Hepatocyte (in vitro differentiated cells): ENCODE data around the gene SHC3.

ENCODE experiments used
- EZH2 ChIP-seq: fragments of 200-600 bp; sonication (generic); IDR thresholded peaks from 2 replicates; pipeline ENCODE4 v1.6.1; 2016; ENCODE audit warnings: antibody characterized with exemption, mild to moderate bottlenecking, borderline replicate concordance
- TF ChIP-seq, protein P1 (sequence below): fragments of 200-600 bp; sonication (generic); IDR thresholded peaks from 2 replicates; pipeline ENCODE4 v1.5.1; 2016; ENCODE audit warnings: antibody characterized with exemption, mild to moderate bottlenecking; ENCODE audit not compliant: poor library complexity

DNA sequence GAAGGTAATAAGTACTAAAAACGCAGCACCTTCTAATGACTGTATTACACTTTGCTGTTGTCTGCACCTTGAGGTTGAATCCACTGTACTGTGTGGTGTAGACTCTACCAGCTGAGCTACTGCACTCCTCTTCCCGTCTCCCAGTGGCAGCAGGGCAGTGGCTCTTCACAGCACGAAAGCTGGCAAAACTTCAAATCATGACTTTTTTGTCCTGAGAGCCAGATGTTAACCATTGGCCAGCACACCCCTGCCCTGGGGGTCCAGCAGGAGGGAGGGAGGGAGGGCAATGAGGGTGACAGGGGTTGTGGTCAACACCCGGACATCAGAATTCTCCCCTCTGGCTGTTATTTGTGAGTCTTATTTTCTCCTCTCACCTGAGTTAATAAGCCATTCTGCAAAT lies 11.8 kb downstream of the SHC3 start:
- TF ChIP-seq, protein P1, sequence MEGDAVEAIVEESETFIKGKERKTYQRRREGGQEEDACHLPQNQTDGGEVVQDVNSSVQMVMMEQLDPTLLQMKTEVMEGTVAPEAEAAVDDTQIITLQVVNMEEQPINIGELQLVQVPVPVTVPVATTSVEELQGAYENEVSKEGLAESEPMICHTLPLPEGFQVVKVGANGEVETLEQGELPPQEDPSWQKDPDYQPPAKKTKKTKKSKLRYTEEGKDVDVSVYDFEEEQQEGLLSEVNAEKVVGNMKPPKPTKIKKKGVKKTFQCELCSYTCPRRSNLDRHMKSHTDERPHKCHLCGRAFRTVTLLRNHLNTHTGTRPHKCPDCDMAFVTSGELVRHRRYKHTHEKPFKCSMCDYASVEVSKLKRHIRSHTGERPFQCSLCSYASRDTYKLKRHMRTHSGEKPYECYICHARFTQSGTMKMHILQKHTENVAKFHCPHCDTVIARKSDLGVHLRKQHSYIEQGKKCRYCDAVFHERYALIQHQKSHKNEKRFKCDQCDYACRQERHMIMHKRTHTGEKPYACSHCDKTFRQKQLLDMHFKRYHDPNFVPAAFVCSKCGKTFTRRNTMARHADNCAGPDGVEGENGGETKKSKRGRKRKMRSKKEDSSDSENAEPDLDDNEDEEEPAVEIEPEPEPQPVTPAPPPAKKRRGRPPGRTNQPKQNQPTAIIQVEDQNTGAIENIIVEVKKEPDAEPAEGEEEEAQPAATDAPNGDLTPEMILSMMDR = no peak
- TF ChIP-seq EZH2 = no peak
